Midbrain (tissue), 1 donor: ENCODE data around the gene FAM222B.
A peak's percentile ranks its signal among the peaks of the same experiment; 100 is the strongest.
"Not testable (repeated sequence)": the region's sequence is repeated elsewhere in the genome, so short reads cannot be mapped to it uniquely, and the experiment has no call there.

Experiments
- DNase-seq: peaks from one replicate; lab custom pipeline; 2025; lab: John Stamatoyannopoulos, UW

Gene FAM222B

DNA sequence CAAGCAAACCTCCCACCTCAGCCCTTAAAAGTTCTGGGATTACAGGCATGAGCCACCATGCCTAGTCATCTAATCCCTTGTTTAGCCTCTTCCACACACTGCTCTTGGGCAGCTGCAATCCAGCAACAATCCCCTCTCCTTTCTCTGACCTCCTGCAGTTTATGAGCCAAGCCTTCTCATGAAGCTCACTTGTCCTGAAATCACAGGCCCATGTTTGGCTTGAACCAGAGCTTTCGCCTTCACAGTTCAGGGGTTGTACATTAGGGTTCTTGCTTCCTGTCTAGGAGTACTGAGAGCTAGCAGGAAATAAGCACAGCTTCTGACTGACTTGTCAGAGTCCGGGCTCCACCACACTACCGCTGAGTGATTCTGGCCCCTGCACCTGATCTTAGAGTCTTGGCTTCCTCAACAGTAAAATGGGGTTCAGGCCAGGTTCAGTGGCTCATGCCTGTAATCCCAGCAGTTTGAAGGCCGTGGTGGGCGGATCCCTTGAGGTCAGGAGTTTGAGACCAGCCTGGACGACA is 28.5 kb upstream of the FAM222B start:
- no peak for DNase-seq

GRCh38 chr17:28867276-28867675 is 24.7 kb upstream of the FAM222B start:
- no peak for DNase-seq

GRCh38 chr17:28865946-28866752 is 23.6 kb upstream of the FAM222B start:
- no peak for DNase-seq

DNA sequence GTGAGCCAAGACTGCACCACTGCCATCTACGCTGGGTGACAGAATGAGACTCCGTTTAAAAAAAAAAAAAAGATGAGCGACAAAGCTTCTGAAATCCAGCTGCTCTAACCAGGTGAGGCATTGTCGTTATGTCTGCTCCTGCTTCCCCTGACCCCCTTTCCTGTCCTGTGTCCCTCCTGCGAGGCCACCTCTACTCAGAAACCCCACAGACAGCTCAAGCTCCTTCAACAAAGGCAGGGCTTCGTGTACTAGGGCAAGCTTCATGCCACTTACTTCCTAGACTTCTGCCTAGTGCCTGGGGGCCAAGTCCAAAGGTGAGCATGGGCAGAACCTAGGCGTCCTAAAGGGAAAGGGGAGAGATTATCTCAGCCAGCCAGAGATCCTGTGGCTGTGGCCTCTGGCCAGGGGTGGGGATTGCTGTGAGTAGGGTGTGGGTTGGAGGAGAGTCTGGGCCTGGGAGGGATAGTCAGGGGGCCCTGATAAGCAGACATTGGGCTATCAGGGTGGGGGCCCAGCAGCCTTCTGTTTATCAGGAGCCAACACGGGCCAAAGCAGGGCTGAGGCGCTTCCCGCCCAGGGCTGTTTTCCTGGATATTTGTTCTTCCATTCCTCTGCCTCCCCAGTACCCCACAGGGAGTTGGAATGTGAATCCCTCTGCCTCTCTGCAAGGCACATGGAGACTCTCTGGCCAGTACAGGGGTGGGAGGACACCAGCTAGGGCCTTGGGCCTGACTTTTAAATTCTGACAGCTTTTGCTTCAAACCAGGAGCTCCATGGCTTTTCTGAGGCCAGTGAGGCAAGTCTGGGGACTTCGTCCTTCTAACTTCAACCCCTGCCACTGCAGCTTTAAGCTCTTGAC is 22.6 kb upstream of the FAM222B start:
- DNase-seq: no peak

DNA sequence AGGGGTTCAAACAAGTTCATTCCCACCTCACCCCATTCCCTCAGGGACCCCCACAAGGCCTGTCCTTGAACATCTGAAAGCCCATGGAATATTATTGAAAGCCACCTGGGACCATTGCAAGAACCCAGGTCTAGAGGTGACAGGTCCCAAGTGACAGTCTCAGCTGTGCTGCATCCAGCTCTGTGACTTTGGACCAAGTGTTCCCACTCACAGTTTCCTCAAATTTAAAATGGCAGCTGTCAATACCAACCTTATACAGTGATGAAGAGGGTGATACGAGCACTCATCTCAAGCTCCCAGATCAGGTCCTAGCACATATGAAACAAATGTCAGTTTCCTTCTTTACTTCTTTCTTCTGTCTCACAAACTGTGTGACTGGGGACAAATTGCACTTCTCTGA is 21.4 kb upstream of the FAM222B start:
- no peak for DNase-seq

GRCh38 chr17:28862561-28862960 is 20.0 kb upstream of the FAM222B start:
- DNase-seq: no peak

GRCh38 chr17:28861393-28862203 is 19.0 kb upstream of the FAM222B start:
- DNase-seq: no peak

DNA sequence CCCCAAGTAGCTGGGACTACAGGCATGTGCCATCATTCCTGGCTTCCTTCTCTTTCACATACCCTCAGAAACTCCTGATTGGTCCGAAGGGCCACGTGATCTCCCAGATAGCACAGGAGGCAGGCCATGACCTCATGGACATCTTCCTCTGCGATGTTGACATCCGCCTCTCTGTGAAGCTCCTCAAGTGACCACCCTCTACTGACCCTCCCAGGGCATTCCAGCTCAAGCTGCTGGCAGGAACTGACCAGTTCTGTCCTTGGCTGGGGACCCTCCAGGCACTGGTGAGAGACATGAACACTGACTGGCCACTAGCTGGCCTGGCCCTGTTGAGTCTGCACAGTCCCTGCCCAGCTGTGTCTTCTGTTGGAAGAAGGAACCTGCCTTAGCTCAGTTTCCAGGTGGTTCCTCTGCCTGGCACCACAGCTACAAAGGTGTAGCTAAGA is 17.8 kb upstream of the FAM222B start:
- DNase-seq: no peak

- DNase-seq: no peak
Observed at GRCh38 chr17:28858801-28859355, 16.3 kb upstream of the FAM222B start.

- no peak for DNase-seq
Observed at GRCh38 chr17:28857905-28858800, 15.6 kb upstream of the FAM222B start.

GRCh38 chr17:28856028-28856574 is 13.5 kb upstream of the FAM222B start:
- no peak for DNase-seq

GRCh38 chr17:28855336-28855679 is 12.7 kb upstream of the FAM222B start:
- DNase-seq: no peak

DNA sequence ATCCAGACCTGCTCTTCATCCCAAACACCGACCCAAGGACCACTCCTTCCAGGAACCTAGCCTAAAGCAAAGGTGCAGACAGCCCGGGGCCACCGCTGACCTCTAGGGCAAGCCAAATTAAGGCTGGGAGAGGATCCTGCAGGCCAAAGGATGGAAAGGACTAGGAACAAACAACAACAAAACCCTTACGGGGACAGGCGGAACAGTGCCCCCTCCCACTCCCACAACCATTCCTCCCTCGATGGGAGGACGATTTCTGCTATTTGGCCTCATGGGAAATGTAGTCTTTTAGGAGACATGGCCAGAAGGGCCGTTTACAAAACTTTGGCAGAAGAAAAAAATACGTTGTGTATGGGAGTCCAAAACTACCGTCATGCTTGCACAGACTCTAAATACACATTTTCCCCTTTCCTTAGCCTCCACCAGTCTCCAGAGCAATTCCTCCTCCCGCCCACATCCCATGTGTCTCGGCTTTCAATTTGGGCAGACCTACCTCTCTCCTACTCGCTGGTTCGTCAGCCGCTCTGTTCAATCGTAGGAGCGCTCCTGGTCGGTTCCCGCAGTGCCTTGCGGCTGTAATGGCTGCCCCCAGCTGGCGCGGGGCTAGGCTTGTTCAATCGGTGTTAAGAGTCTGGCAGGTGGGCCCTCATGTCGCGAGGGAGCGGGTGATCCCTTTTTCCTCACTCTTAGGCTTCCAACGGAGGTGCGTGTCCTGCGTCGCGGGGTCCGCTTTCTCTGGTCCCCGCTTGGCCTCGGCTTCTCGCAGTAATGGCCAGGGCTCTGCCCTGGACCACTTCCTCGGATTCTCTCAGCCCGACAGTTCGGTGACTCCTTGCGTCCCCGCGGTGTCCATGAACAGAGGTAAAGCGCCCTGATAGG is 12.1 kb upstream of the FAM222B start, which contains the start of gene ERAL1:
Gene ERAL1 (plus strand): TSS at position 560 of the 879 bp plus-strand sequence. CDS start 19 bp downstream, at position 579.
- peak; percentile 87 for DNase-seq

GRCh38 chr17:28853295-28853694 is 10.7 kb upstream of the FAM222B start:
- DNase-seq: no peak

GRCh38 chr17:28849281-28849680 is 6.7 kb upstream of the FAM222B start:
- DNase-seq: no peak

- DNase-seq: not testable (repeated sequence)
Observed at GRCh38 chr17:28848667-28849066, 6.1 kb upstream of the FAM222B start.

DNA sequence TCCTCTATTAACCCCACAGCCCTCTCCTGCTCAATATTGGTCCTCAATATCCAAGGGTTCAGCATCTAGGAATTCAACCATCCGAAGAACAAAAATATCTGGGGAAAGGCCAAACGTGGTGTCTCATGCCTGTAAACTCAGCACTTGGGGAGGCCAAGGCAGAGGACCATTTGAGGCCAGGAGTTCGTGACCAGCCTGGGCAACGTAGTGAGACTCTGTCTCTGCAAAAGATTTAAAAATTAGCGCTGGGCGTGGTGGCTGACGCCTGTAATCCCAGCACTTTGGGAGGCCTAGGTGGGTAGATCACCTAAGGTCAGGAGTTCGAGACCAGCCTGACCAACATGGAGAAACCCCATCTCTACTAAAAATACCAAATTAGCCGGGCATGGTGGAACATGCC is 4.1 kb upstream of the FAM222B start:
- not testable (repeated sequence) for DNase-seq

- DNase-seq: no peak
Observed at GRCh38 chr17:28846231-28846630, 3.6 kb upstream of the FAM222B start.

GRCh38 chr17:28843816-28844148 is 1.2 kb upstream of the FAM222B start:
- DNase-seq: no peak
